ENCODE measurements around the gene FAM222B. TPM values are rescaled to one million over a fixed set of nuclear protein-coding genes. Genes with fewer than 3 reads are reported as not detected.
"Not testable (repeated sequence)": the region's sequence is repeated elsewhere in the genome, so short reads cannot be mapped to it uniquely, and the experiment has no call there.

The FAM222B gene
- total RNA-seq, 1 donor from 2014 or later: 45.3 TPM

GRCh38 chr17:28841901-28842281 lies 699 bp downstream of the FAM222B start:
- DNase-seq (ENCODE audit: low spot score): no peak

- DNase-seq (ENCODE audit: low spot score): no peak
These were observed 3.4 kb downstream of the FAM222B start for GRCh38 chr17:28839221-28839620.

DNA sequence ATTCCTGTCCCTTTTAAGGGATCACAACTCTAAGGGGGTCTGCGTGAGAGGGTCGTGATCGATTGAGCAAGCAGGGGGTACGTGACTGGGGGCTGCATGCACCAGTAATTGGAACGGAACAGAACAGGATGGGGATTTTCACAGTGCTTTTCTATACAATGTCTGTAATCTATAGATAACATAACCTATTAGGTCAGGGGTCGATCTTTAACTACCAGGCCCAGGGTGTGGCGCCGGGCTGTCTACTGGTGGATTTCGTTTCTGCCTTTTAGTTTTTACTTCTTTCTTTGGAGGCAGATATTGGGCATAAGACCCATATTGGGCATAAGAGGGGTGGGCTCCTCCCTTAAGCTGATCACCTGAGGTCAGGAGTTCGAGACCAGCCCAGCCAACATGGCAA lies 6.0 kb downstream of the FAM222B start:
- DNase-seq (ENCODE audit: low spot score): not testable (repeated sequence)

DNA sequence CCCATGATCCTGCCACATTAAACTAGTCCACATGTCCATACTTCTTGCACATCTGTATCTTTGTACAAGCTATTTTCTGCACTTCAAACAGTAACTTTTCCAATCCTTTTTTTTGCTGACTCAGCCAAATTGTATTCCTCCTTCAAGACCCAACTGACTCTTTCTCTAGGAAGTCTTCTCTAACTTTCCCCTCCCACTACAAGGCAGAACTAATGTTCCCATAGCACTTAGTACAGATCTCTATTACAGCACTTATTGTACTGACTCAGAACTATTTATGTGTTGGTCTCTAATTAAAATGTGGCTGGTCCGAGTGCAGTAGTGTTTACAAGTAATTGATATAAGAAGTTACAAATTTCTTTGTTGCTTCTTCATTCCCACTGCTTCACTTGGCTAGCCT lies 8.2 kb downstream of the FAM222B start:
- no peak for DNase-seq (ENCODE audit: low spot score)

DNA sequence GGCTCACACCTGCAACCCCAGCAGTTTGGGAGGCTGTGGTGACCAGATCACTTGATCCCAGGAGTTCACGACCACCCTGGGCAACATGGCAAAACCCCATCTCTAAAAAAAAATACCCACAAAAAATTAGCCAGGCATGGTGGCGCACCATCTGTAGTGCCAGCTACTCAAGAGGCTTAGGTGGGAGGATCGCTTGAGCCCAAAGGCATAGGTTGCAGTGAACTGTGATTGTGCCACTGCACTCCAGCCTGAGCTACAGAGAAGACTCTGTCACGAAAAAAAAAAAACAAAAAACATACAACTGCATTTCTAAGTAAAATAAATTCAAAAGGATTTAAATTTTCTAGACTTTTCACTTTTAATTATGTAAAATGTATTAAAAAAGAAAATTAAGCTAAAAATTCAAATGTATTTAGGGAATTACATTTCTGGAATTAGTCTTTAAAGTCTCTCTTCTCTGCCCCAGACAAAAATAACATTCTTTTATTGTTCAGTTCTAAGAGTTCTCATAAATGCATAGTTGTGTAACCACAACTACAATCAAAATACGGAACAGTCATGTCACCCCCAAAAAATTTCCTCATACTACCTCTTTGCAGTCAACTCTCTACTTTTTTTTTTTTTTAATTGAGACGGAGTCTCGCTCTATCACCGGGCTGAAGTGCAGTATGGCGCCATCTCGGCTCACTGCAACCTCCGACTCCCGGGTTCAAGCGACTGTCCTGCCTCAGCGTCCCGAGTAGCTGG lies 14.1 kb downstream of the FAM222B start:
- DNase-seq (ENCODE audit: low spot score): no peak

- no peak for DNase-seq (ENCODE audit: low spot score)
These were observed 14.9 kb downstream of the FAM222B start for GRCh38 chr17:28827672-28828071.

- DNase-seq (ENCODE audit: low spot score): no peak
These were observed 23.0 kb downstream of the FAM222B start for GRCh38 chr17:28819582-28819981.

GRCh38 chr17:28818819-28819221 lies 23.8 kb downstream of the FAM222B start:
- no peak for DNase-seq (ENCODE audit: low spot score)

DNA sequence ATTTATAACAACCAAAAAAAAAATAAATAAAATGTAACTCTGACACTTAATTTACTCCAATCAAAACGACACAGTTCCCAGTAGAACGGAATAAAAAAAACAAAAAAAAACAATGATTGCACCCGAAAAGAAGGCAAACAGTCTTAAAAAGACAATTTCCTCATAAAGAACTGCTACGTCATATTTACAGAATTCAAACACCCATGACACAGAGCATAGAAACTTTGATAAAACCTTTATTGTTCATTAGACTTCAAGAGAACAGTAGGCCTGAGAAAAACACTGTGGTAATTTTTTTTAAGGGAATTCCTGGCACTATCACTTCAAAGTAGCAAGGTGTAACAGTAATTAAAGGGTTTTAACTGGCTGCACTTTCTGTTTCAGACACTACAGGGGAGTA lies 26.1 kb downstream of the FAM222B start:
- DNase-seq (ENCODE audit: low spot score): no peak

DNA sequence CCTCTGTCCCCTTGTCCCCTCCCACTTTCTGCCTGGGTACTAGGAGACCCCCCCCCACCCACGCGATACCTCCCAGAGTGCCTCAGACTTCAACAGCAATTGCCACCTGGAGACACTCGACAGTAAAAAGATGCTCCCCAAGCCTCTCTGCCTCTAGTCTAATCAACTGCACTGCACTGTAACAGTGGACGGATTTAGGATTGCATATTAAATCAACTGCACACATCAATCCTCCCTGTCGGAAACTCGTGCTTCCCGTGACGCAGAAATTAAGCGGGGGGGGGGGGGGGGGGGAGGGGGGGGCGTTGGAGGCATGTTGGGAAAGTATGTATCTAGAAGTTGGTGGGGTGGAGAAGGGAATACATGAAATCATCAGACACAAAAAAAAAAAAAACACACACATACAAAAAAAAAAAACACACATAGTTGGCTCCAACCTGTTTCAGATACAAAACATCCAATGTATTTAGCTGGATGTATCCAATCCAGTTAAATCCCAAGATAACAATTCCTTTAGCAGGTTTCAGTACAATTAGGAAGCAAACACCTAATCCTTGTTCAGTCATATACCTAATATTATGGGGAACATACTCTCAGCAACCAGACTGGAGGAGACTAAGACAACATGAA lies 29.7 kb downstream of the FAM222B start:
- DNase-seq (ENCODE audit: low spot score): no peak

DNA sequence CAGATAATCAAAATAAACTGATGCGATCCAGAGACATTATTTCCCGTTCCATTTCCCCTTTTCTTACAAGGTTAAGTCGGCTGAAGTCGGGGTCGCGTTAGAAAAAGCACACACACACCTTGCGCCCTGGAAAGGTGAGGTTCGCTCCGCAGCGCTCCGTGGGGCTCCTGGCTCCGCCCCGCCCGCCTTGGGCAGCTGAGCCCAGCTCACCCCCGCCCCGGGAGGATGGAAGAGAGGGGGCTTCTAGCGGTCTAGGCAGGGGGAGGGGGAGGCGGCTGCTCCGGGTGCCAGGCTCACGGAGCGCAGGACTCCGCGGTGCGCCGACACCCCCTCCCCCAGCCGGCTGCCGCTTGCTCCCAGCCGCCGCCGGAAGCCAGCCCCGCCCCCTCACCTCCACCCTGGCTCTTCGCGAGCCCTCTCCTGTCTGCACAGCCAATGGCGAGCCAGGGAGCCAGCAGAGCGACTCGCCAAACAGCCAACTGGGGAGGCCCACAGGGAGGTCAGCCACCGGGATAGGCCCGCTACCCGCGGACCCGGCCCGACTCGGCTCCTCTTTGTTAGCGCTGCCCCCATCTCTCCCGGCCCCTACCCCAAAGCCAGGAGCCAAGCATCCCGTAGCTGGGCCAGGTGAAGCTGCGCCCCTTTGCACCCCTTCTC lies 30.4 kb downstream of the FAM222B start:
- peak; percentile 97 for DNase-seq (ENCODE audit: low spot score)

DNA sequence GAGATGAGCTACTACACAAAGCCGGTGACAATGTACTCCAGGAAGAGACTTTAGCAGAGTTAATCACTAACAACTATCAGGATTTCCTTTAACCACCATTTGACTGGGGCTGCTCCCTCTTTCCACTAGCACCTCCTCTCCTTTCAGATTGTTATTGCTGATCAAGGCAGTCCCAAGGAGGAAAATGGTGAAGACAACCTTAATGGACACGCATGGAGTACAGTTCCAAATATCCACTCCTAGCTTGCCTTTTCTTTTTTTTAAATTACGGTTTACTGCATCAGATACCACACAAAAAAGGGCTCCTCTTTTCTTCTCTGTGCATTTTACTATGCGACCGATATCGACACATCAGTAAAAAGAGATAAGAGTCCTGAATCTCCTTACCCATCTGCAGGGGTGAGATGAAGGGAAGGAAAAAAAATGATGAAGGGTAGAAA lies 30.9 kb downstream of the FAM222B start:
- peak; percentile 30 for DNase-seq (ENCODE audit: low spot score)

DNA sequence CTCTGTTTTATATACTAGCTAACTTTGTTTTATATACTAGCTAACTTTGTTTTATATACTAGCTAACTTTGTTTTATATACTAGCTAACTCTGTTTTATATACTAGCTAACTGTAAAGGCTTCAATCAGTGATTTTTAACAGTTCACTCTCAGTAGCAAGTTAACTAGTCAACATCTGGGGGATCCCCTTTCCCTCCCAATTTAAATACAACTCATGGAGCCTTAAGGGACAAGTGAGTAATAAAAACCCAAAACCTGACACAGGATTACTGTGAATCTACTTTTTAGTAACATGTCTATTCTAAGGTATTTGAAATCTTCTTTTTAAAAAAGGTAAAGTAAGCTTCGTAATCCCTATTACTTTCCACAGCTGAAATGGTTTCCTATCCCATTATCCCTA lies 32.2 kb downstream of the FAM222B start:
- no peak for DNase-seq (ENCODE audit: low spot score)

DNA sequence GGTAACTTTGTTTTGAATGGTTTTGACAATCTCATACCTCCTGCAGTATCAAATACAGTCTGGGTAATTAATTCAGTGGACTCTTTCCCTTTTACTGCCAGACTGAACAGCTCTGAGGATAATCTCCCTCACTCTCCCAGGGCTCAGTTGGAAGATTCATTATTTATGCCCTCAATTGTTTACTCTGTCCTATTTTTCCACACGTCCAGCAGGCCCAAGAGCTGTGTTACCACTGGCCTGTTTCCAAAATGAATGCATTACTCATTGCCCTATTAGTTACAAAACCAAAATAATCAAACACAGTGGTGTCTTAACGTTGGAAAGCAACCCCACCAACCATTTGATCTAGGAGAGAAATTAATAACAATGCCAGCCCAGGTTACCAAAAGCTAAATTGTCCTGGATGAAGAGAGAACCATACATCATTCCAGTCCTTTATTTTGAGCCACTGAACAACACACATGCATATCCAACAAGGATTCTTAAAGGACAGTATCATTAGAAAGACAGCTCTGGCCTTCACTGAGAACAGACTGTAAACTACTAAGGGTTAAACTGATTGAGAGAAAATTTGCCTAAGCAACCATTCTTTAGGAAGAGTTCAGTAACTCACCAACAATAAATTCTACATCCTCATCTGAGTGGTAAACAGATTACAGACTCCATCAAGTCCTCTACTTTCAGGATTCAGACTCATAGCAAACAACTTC lies 34.5 kb downstream of the FAM222B start:
- no peak for DNase-seq (ENCODE audit: low spot score)

GRCh38 chr17:28796062-28796461 lies 46.5 kb downstream of the FAM222B start:
- DNase-seq (ENCODE audit: low spot score): no peak

DNA sequence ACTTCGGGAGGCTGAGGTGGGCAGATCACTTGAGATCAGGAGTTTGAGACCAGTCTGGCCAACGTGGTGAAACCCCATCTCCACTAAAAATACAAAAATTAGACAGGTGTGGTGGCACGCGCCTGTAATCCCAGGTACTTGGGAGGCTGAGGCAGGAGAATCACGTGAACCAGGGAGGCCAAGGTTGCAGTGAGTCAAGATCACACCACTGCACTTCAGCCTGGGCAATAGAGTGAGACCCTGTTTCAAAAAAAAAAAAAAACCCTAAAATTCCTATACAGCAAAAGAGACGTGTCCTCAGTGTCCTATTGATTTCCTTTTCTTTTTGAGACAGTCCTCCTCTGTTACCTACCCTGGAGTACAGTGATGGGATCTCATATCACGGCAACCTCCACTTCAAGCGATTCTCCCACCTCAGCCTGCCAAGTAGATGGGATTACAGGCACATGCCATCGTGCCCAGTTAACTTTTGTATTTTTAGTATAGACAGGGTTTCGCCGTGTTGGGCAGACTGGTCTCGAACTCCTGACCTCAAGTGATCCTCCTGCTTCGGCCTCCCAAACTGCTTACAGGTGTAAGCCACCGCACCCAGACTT lies 47.6 kb downstream of the FAM222B start:
- DNase-seq (ENCODE audit: low spot score): not testable (repeated sequence)

- DNase-seq (ENCODE audit: low spot score): no peak
These were observed 49.5 kb downstream of the FAM222B start for GRCh38 chr17:28792877-28793661.

- no peak for DNase-seq (ENCODE audit: low spot score)
These were observed 54.5 kb downstream of the FAM222B start for GRCh38 chr17:28788100-28788499.

DNA sequence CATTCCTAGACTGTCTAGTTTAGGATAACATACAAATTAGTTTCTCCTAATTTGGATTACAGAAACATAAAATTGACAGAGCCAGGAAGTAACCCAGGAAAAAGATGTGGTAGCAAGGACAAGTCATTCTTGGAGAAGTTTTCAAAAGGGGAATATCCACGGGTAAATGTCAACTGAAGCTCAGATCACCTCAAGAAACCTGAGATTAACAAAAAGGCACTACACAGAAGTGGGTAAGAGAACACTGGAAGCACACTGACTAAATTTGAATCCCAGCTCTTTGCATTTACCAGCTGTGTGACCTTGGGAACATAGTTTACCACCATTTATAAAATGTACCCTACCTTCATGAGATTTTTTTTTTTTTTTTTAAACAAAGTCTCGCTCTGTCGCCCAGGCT lies 59.4 kb downstream of the FAM222B start:
- no peak for DNase-seq (ENCODE audit: low spot score)

GRCh38 chr17:28779601-28780000 lies 63.0 kb downstream of the FAM222B start:
- not testable (repeated sequence) for DNase-seq (ENCODE audit: low spot score)

GRCh38 chr17:28777178-28777577 lies 65.4 kb downstream of the FAM222B start:
- no peak for DNase-seq (ENCODE audit: low spot score)
